Body of pancreas (tissue), 4 donors: ENCODE data around the gene AFM. TPM values are rescaled to one million over a fixed set of nuclear protein-coding genes. Genes with fewer than 3 reads are reported as not detected.

Experiments used
- ATAC-seq: fragments of 150-250 bp; one replicate; pipeline ENCODE4 v1.9.1; 2016
- DNase-seq, 4 donors: peaks; one replicate each; pipeline ENCODE4 v3.0.0-alpha.2; 2019
- H3K27ac ChIP-seq, 4 donors: fragments of 200-600 bp; sonication (generic); 1 replicate in 3 of 4; 2 replicates in 1 of 4; pipeline versions ENCODE4 v1.5.1 to v1.6.1; 2016 to 2019; ENCODE audit warnings: mild to moderate bottlenecking in 1 of 4, mixed read lengths in 1 of 4, moderate library complexity in 1 of 4
- H3K27me3 ChIP-seq, 2 donors: fragments of 200-600 bp; sonication (generic); one replicate each; pipeline ENCODE4 v1.6.0; 2016; ENCODE audit warnings: mild to moderate bottlenecking in 1 of 2
- H3K36me3 ChIP-seq, 2 donors: fragments of 200-600 bp; sonication (generic); replicated peaks in 1 of 2; 2 replicates each; pipeline ENCODE4 v1.5.1; 2016; ENCODE audit warnings: low read depth in 2 of 2; ENCODE audit not compliant: insufficient read depth in 1 of 2
- H3K4me1 ChIP-seq: fragments of 200-600 bp; sonication (generic); one replicate; pipeline ENCODE4 v1.6.0; 2016
- H3K4me3 ChIP-seq, 2 donors: fragments of 200-600 bp; sonication (generic); 1 replicate in 1 of 2; 2 replicates in 1 of 2; pipeline ENCODE4 v1.5.1; 2016 to 2019
- H3K9me3 ChIP-seq, 3 donors: fragments of 200-600 bp; sonication (generic); 1 replicate in 2 of 3; 2 replicates in 1 of 3; pipeline ENCODE4 v1.5.1; 2016
- CTCF ChIP-seq, 7 experiments: fragments of 450-650 bp in 4 of 7; fragments of 200-600 bp in 3 of 7; sonication (generic) in 3 of 7; IDR thresholded peaks; one replicate each; pipeline ENCODE4 v1.5.1; 2016 to 2019; ENCODE audit warnings: antibody characterized with exemption in 7 of 7
- POLR2A ChIP-seq, 3 donors: fragments of 450-650 bp; IDR thresholded peaks; one replicate each; pipeline ENCODE4 v1.6.1; 2016; ENCODE audit warnings: antibody characterized with exemption in 3 of 3, mild to moderate bottlenecking in 2 of 3
- WGBS, 2 donors: methylation state at CpG; one replicate each; pipeline ENCODE4 v1.1.5; 2017; 5-methylcytosine and 5-hydroxymethylcytosine counted together
- intact Hi-C: fragments of 100-400 bp; cut with DNase I; formaldehyde crosslinking; loops from one replicate; pipeline ENCODE4 v1.15.1; 2023
- total RNA-seq, 2 donors: library from RNA; depleted of rRNA; stranded (reverse); fragments of >200 nt; gene quantifications; one replicate each; pipeline ENCODE4 v1.1.0, GENCODE V29; 2016

The AFM gene, protein sequence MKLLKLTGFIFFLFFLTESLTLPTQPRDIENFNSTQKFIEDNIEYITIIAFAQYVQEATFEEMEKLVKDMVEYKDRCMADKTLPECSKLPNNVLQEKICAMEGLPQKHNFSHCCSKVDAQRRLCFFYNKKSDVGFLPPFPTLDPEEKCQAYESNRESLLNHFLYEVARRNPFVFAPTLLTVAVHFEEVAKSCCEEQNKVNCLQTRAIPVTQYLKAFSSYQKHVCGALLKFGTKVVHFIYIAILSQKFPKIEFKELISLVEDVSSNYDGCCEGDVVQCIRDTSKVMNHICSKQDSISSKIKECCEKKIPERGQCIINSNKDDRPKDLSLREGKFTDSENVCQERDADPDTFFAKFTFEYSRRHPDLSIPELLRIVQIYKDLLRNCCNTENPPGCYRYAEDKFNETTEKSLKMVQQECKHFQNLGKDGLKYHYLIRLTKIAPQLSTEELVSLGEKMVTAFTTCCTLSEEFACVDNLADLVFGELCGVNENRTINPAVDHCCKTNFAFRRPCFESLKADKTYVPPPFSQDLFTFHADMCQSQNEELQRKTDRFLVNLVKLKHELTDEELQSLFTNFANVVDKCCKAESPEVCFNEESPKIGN
- total RNA-seq: under 1 TPM in 1 of 2 donors, not detected in 1; 0.33 TPM

- ATAC-seq (peak; percentile 67), DNase-seq (no peak)
- peak within 1 kb of the TSS in 1 of 4 donors; percentile 37 for H3K27ac ChIP-seq
- H3K9me3 ChIP-seq: no peaks in the 10 kb centered on the region
- no peaks in the 10 kb centered on the region for H3K27me3 ChIP-seq
- TF ChIP-seq CTCF (IDR thresholded peaks at IDR 0.05): no peak
- TF ChIP-seq POLR2A (IDR thresholded peaks at IDR 0.05): no peak
- 14 to 15% methylated on average over 2 of the region's 2 CpGs for WGBS, 2 donors
- H3K4me1 ChIP-seq: peaks cover 24% of the 10 kb centered on the region
- H3K36me3 ChIP-seq: no peaks in the 10 kb centered on the region
- intact Hi-C loops: no loop called here
- H3K4me3 ChIP-seq: no peak within 1 kb of the TSS
Measured at GRCh38 chr4:73481358-73481757, at the start of gene AFM. Gene AFM (plus strand): TSS chr4:73481745. CDS start chr4:73481776, 31 bp downstream.

DNA sequence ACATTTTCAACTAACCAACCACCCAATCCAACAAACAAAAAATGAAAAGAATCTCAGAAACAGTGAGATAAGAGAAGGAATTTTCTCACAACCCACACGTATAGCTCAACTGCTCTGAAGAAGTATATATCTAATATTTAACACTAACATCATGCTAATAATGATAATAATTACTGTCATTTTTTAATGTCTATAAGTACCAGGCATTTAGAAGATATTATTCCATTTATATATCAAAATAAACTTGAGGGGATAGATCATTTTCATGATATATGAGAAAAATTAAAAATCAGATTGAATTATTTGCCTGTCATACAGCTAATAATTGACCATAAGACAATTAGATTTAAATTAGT, 49.8 kb upstream of the AFM start:
- Histone ChIP-seq H3K4me1 (peaks cover 15% of the 10 kb centered on the region), H3K9me3 (no peaks in the 10 kb centered on the region), H3K4me3 (no peak overlapping the region), H3K36me3 (no peaks in the 10 kb centered on the region), H3K27me3 (no peaks in the 10 kb centered on the region), H3K27ac (no peak overlapping the region)
- DNase-seq (no peak), ATAC-seq (no peak)
- 45 to 52% methylated on average over 1 of the region's 1 CpG for WGBS, 2 donors
- intact Hi-C loops: loop anchor here (5.0 kb wide), 1 partner anchor 89 kb away; no protein-coding TSS in a partner anchor
- TF ChIP-seq POLR2A (IDR thresholded peaks at IDR 0.05) (no peak), CTCF (IDR thresholded peaks at IDR 0.05) (no peak)

DNA sequence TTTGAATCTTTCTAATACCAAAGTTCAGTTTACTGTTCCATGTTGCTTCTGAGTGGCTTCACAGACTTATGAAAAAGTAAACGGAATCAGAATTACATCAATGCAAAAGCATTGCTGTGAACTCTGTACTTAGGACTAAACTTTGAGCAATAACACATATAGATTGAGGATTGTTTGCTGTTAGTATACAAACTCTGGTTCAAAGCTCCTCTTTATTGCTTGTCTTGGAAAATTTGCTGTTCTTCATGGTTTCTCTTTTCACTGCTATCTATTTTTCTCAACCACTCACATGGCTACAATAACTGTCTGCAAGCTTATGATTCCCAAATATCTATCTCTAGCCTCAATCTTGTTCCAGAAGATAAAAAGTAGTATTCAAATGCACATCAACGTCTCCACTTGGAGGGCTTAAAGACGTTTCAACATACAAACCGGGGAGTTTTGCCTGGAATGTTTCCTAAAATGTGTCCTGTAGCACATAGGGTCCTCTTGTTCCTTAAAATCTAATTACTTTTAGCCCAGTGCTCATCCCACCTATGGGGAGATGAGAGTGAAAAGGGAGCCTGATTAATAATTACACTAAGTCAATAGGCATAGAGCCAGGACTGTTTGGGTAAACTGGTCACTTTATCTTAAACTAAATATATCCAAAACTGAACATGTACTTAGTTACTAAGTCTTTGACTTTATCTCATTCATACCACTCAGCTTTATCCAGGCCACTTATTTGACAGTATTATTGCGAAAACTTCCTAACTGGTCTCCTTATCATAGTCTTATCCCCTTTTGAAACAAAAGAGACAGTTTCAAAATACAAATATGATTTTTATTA, 49.2 kb upstream of the AFM start:
- TF ChIP-seq POLR2A (IDR thresholded peaks at IDR 0.05) (no peak), CTCF (IDR thresholded peaks at IDR 0.05) (no peak)
- Histone ChIP-seq H3K4me3 (no peak overlapping the region), H3K9me3 (no peaks in the 10 kb centered on the region), H3K27ac (no peak overlapping the region), H3K27me3 (no peaks in the 10 kb centered on the region), H3K4me1 (peaks cover 15% of the 10 kb centered on the region), H3K36me3 (no peaks in the 10 kb centered on the region)
- ATAC-seq (no peak), DNase-seq (no peak)
- intact Hi-C loops: loop anchor here (5.0 kb wide), 1 partner anchor 90 kb away; no protein-coding TSS in a partner anchor
- WGBS, 2 donors: 34 to 40% methylated on average over 5 of the region's 5 CpGs

DNA sequence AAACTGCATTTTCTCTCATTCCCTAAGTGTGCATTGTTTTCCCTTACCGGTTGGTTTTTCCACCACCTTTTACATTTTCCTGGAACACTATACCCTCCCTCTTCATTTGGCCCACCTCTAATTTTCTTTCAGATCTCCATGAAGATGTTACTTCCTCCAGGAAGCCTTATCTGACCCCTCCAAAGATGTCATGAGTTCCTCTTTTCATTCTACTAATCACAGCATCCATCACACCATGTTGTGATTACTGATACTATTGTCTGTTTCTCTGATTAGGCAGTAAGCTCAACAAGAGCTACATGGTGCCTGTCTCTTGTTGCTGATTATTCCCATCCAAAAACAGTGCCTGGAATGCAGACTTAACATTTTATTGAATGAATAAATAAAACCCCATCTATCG, 48.4 kb upstream of the AFM start:
- Histone ChIP-seq H3K9me3 (no peaks in the 10 kb centered on the region), H3K4me3 (no peak overlapping the region), H3K4me1 (peaks cover 15% of the 10 kb centered on the region), H3K27ac (no peak overlapping the region), H3K27me3 (no peaks in the 10 kb centered on the region), H3K36me3 (no peaks in the 10 kb centered on the region)
- DNase-seq (no peak), ATAC-seq (no peak)
- intact Hi-C loops: loop anchor here (5.0 kb wide), 1 partner anchor 91 kb away; no protein-coding TSS in a partner anchor
- TF ChIP-seq POLR2A (IDR thresholded peaks at IDR 0.05) (no peak), CTCF (IDR thresholded peaks at IDR 0.05) (no peak)
- 42 to 49% methylated on average over 2 of the region's 2 CpGs for WGBS, 2 donors
